Measurements from ENCODE around the gene INPP5F. TPM values are rescaled to one million over a fixed set of nuclear protein-coding genes. Genes with fewer than 3 reads are reported as not detected.
A peak's percentile ranks its signal among the peaks of the same experiment; 100 is the strongest.
"Not testable (repeated sequence)": the region's sequence is repeated elsewhere in the genome, so short reads cannot be mapped to it uniquely, and the experiment has no call there.

Gene INPP5F
- total and polyA plus RNA-seq, 12 donors: 5.1 to 26.4 (median 10.5) TPM

DNA sequence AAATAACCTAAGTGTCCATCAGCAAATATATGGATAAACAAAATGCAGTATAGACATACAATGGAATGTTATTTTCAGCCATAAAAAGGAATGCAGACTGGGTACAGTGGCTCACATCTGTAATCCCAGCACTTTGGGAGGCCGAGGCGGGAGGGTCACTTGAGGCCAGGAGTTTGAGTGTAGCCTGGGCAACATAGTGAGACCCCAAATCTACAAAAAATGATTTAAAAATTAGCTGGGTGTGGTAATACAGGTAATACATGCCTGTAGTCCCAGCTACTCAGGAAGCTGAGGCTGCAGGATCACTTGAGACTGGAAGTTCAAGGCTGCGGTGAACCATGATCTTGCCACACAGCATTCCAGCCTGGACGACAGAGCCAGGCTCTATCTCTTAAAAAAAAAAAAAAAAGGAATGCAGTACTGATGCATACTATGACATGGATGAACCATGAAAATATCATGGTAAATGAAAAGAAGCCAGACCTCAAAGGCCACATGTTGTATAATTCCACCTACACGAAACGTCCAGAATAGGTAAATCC, 139.9 kb downstream of the INPP5F start:
- intact Hi-C loops (cut with DNase I): loop anchor here (5.0 to 10.0 kb wide), 2 partner anchors 103 to 111 kb away; no protein-coding TSS in a partner anchor
- Histone ChIP-seq H3K27me3 (no peaks in the 10 kb centered on the region), H3K9me3 (replicated peaks in 1 of 3) (no peaks in the 10 kb centered on the region), H3K4me1 (replicated peaks in 1 of 2) (peaks cover 0 to 29% of the 10 kb centered on the region in 2 donors), H3K27ac (no peak overlapping the region), H3K36me3 (replicated peaks in 1 of 2) (no peaks in the 10 kb centered on the region), H3K4me3 (no peak overlapping the region)
- no peak for TF ChIP-seq POLR2A (IDR thresholded peaks at IDR 0.05)
- TF ChIP-seq, protein P1, sequence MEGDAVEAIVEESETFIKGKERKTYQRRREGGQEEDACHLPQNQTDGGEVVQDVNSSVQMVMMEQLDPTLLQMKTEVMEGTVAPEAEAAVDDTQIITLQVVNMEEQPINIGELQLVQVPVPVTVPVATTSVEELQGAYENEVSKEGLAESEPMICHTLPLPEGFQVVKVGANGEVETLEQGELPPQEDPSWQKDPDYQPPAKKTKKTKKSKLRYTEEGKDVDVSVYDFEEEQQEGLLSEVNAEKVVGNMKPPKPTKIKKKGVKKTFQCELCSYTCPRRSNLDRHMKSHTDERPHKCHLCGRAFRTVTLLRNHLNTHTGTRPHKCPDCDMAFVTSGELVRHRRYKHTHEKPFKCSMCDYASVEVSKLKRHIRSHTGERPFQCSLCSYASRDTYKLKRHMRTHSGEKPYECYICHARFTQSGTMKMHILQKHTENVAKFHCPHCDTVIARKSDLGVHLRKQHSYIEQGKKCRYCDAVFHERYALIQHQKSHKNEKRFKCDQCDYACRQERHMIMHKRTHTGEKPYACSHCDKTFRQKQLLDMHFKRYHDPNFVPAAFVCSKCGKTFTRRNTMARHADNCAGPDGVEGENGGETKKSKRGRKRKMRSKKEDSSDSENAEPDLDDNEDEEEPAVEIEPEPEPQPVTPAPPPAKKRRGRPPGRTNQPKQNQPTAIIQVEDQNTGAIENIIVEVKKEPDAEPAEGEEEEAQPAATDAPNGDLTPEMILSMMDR (IDR thresholded peaks at IDR 0.05): no peak
- WGBS, 4 donors: 86 to 92% (median 91%) methylated on average over 6 of the region's 6 CpGs
- DNase-seq: peak in 1 of 7 donors; percentile 6

GRCh38 chr10:119867317-119867716, 141.5 kb downstream of the INPP5F start:
- no peak overlapping the region for H3K27ac ChIP-seq

GRCh38 chr10:119869398-119869797, 143.5 kb downstream of the INPP5F start:
- intact Hi-C loops (cut with DNase I): loop anchor here (5.0 to 10.0 kb wide), 2 partner anchors 107 to 115 kb away; no protein-coding TSS in a partner anchor
- H3K36me3 ChIP-seq (replicated peaks in 1 of 2); H3K4me3 ChIP-seq; H3K9me3 ChIP-seq (replicated peaks in 1 of 3); DNase-seq; H3K27me3 ChIP-seq; H3K27ac ChIP-seq: not testable (repeated sequence)
- WGBS, 4 donors: 80 to 86% (median 83%) methylated on average over 4 of the region's 4 CpGs
- H3K4me1 ChIP-seq (replicated peaks in 1 of 2): peaks cover 0 to 39% of the 10 kb centered on the region in 2 donors

More at GRCh38 chr10:119867317-119867716, 141.5 kb downstream of the INPP5F start:
- Histone ChIP-seq H3K4me1 (replicated peaks in 1 of 2) (peaks cover 0 to 39% of the 10 kb centered on the region in 2 donors), H3K4me3 (no peak overlapping the region), H3K27me3 (no peaks in the 10 kb centered on the region), H3K36me3 (replicated peaks in 1 of 2) (no peaks in the 10 kb centered on the region), H3K9me3 (replicated peaks in 1 of 3) (no peaks in the 10 kb centered on the region)
- no peak for DNase-seq
- TF ChIP-seq POLR2A (IDR thresholded peaks at IDR 0.05): no peak
- TF ChIP-seq, protein P1 (IDR thresholded peaks at IDR 0.05): no peak
- WGBS, 4 donors: 81 to 88% (median 87%) methylated on average over 7 of the region's 7 CpGs
- intact Hi-C loops (cut with DNase I): loop anchor here (5.0 to 10.0 kb wide), 2 partner anchors 105 to 113 kb away; no protein-coding TSS in a partner anchor

DNA sequence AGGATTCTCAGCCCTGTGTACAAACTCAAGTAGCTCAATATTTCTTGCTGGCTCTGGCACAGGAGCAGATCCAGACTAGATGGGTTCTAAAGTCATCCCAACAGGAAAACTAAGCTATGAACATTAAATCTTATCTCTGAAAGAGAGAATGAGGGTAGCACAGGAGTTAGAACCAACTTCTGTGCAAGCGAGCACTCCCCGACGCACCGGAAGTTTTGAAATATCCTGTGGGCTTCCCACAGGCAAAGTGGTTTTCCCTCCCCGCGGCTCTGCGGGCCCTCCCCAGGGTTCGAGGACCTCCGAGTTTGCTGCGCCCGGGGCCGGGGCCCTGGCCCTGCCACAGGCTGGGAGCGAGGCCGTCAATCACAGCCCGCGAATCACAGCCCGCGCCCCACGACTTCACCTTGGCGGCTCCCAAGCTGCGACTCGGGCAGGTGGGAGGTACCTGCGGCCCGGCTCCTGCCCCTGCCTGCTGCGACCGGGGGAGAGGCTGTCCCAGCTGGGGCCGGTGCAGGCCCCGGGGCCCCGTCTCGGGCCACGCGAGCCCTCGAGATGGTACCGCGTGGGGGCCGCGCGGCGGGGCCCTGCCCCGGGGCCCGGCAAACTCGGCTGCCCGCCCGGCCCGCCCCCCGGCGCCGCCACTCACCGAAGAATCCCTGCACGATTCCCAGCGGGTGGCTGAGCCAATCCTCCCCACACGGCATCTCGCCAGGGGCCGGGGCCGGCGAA, 146.2 kb downstream of the INPP5F start:
- peak; percentile 43 to 61 (median 48) for DNase-seq
- TF ChIP-seq POLR2A (IDR thresholded peaks at IDR 0.05): no peak
- TF ChIP-seq, protein P1 (IDR thresholded peaks at IDR 0.05): no peak
- intact Hi-C loops (cut with DNase I): no loop called here
- H3K9me3 ChIP-seq (replicated peaks in 1 of 3): no peaks in the 10 kb centered on the region
- peak overlapping the region in 4 of 5 donors; percentile 86 to 94 (median 89) for H3K27ac ChIP-seq
- H3K4me3 ChIP-seq: peak overlapping the region; percentile 16 to 99 (median 80)
- no peaks in the 10 kb centered on the region for H3K27me3 ChIP-seq
- H3K36me3 ChIP-seq (replicated peaks in 1 of 2): no peaks in the 10 kb centered on the region
- peaks cover 0 to 31% of the 10 kb centered on the region in 2 donors for H3K4me1 ChIP-seq (replicated peaks in 1 of 2)
- WGBS, 4 donors: 0% methylated on average over 4 to 56 of the region's 56 CpGs

Data from adrenal gland (tissue), 12 donors.